Inflammatory macrophage treated with lipopolysaccharide for 1 hour (primary cell): ENCODE measurements around the gene ADAMTS13.
"Not testable (repeated sequence)": the region's sequence is repeated elsewhere in the genome, so short reads cannot be mapped to it uniquely, and the experiment has no call there.

Experiments
- DNase-seq, 2 donors: peaks; one replicate each; pipeline ENCODE4 v3.0.0-alpha.2; 2020 to 2022

Gene ADAMTS13

GRCh38 chr9:133421615-133422542, at the start of gene ADAMTS13:
Gene ADAMTS13, plus strand, starts transcription at chr9:133422367. Its CDS starts 77 bp downstream, at chr9:133422444.
- DNase-seq = peak in 1 of 2 donors; percentile 22

DNA sequence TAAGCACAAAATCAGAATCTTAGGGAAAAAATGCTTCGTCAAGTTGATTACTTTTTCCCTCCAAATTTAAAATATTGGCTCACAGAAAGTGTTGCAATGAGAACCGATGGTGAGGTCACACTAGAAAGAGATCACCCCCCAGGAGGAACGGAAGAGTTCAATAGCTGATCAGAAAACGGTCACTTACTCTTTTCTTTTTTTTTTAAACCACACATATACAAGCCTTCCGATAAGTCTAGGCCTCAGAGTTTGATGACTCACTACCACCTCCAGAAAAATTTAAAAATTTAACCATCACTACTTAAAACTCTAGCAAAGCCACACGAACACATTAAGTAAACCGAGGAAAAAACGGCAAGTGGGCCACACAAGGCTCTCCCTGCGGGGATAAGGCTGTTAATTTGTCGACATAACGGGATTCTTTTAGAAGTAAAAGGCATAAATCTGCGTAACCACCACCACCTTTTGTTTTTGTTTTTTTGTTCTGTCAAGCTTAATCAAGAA, 47.5 kb upstream of the ADAMTS13 start:
- DNase-seq = peak; percentile 33 to 54

GRCh38 chr9:133375116-133375723, 46.9 kb upstream of the ADAMTS13 start:
- peak; percentile 16 to 29 for DNase-seq

- peak; percentile 92 to 97 for DNase-seq
Measured at GRCh38 chr9:133375724-133376654, 46.2 kb upstream of the ADAMTS13 start, which contains the start of the genes STKLD1 and SURF4. Gene STKLD1, plus strand, starts transcription at chr9:133376366. Its CDS starts 108 bp downstream, at chr9:133376474. Gene SURF4, minus strand, starts transcription at chr9:133376060. Its CDS starts 91 bp downstream, at chr9:133375969.

DNA sequence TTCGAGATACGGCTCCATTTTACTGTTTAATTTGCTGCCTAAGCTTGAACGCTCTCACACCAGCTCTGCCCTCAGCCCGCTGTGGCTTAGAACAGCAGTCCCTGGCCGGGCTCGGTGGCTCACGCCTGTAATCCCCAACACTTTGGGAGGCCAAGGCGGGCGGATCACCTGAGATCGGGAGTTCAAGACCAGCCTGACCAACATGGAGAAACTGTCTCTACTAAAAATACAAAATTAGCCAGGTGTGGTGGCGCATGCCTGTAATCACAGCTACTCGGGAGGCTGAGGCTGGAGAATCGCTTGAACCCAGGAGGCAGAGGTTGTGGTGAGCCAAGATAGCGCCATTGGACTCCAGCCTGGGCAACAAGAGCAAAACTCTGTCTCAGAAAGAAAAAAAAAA, 44.9 kb upstream of the ADAMTS13 start:
- DNase-seq = not testable (repeated sequence)

DNA sequence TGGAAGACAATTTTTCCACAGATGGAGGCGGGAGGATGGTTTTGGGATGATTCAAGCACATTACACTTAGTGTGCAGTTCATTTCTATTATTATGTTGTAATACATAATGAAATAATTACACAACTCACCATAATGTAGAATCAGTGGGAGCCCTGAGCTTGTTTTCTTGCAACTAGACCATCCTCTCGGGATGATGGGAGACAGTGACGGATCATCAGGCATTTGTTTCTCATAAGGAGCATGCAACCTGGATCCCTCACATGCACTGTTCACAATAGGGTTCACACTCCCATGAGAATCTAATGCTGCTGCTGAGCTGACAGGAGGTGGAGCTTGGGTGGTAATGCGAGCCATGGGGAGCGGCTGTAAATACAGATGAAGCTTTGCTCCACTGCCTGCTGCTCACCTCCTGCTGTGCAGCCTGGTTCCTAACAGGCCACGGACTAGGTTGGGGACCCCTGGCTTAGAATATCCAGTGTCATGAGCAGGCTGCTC, 44.4 kb upstream of the ADAMTS13 start:
- DNase-seq = no peak

- no peak for DNase-seq
Measured at GRCh38 chr9:133378408-133378962, 43.7 kb upstream of the ADAMTS13 start.

DNA sequence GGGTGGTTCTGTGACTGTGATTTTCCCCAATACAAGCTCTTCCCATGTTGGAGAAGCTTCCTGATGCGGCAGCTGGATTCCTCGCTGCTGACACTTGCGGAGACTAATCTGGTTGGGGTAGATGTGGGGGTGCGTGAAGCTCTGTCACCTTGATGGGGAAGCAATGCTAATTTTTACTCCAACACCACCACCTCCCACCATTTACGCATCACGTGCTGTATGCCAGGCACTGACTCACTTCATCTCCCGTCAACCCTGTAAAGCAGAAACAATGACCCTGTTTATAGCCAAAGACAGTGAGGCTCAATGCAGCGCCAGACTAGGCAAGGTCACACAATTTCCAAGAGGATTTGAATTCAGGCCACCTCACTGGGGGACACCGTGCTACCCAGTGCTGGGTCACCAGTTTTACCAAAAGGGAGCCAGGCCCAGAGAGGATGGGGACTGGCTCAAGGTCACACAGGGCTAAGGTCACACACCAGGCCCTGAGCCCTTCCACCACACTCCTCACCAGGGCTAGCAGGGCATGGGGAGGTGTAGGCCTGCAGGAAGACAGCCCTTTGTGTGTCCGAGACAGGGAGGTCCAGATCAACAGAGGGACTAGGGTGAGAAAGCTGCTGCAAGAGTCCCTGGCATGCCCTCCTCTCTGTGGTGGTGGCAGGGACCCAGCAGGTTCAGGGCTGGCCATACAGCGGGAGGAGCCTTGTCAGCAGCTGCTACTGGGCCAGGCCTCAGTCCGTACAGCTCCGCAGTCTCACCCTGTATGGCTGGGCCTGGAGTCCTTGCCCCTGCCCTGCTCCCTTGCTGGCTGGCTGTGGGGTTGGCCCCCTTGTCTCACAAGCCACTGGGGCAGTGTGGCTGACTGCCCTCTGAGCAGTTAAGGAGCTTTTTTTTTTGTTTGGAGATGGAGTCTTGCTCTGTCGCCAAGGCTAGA, 42.7 kb upstream of the ADAMTS13 start:
- DNase-seq = no peak

DNA sequence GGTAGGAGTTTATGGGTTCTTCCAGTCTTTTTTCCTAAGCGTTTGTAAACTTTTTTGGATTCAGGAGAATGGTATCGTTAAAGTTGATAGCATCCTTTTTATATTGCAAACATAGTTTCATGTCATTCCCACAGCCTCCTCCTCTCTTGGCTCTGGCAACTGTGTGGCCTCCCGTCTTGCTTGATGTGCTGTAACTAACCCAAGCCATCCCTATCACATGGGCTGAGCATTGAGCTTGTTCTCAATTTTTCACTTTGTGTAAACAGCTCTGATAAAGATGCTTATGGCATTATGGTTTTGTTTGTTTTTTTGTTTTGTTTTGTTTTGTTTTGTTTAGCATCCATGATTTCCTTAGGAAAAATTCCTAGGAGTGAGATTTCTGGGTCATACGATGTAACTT, 41.4 kb upstream of the ADAMTS13 start:
- no peak for DNase-seq

DNA sequence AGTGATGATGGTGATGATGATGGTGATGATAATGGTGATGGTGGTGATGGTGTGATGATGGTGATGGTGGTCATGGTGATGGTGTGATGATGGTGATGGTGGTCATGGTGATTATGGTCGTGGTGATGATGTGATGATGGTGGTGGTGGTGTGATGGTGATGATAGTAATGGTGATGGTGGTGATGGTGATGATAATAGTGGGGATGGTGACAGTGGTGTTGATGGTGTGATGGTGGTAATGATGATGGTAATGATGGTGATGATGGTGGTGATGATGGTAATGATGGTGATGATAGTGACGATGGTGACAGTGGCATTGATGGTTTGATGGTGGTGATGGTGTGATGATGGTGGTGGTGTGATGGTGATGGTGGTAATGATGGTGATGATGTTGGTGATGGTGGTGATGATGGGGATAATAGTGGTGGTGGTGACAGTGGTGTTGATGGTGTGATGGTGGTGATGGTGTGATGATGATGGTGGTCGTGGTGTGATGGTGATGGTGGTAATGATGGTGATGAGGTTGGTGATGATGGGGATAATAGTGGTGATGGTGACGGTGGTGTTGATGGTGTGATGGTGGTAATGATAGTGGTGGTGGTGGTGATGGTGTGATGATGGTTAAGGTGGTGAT, 39.5 kb upstream of the ADAMTS13 start:
- DNase-seq = no peak

GRCh38 chr9:133383438-133383837, 38.7 kb upstream of the ADAMTS13 start:
- no peak for DNase-seq

DNA sequence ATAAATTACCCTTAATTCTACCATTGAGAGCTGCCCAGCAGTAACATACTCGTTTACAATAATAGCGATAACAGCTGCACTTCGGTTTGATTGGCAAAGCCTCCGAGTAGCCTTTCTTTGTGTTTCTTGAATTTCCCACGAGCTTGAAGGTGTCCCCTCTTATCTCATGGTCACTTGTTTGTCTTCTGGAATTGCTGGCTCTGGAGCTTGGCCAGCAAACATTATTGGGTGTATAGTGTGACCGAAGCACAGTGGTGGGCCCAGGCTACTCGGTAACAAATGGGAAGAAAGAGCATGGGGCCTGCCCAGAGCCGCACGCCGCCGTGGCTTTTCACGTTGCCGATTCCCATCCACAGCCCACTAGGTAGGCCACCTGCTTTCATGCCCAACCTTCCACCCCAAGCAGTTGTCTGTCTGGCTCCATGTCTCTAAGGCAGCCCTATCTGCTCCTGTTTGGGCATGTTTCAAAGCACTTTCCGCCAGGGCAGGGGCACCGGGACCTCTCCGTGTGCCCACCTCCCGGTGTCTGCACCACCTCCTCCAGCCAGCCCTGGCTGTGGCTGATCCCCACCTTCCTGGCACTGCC, 37.3 kb upstream of the ADAMTS13 start:
- DNase-seq = no peak

GRCh38 chr9:133385452-133385851, 36.7 kb upstream of the ADAMTS13 start:
- DNase-seq = no peak

DNA sequence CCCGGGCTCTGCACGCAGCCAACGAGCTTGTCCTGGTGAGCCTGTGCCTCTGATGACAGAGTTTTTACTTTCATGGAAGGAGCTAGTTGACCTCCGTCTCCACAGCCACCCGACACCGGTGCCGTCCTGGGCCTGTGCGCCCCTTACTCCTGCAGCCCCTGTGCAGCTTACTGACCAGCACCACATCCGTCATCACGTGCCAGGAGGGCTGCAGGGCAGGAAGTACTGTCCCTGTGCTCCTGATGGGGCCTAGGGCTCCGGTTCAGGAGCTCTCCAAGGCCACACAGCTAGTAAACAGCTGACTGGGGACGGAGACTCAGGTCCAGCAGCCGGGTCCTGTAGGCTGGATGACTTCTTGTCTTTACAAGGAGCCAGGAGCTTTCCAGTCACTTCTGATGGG, 35.8 kb upstream of the ADAMTS13 start:
- no peak for DNase-seq

DNA sequence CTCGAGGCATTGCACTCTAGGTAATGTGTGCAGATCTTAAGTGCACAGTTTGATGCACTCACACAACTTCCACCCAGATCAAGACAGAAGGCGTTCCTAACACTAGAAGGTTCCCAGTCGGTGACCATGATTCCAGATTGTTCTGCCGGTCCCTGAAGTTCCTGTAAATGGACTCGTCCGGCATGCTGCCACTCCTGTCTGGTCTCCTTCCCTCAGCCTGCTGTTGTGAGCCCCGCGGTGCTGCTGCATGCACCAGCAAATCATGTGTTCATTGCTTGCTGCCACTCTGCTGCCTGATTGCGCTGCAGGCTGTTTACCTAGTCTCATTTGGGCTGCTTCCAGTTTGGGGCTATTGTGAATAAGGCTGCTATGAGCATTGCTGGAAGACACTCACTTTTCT, 34.5 kb upstream of the ADAMTS13 start:
- no peak for DNase-seq

DNA sequence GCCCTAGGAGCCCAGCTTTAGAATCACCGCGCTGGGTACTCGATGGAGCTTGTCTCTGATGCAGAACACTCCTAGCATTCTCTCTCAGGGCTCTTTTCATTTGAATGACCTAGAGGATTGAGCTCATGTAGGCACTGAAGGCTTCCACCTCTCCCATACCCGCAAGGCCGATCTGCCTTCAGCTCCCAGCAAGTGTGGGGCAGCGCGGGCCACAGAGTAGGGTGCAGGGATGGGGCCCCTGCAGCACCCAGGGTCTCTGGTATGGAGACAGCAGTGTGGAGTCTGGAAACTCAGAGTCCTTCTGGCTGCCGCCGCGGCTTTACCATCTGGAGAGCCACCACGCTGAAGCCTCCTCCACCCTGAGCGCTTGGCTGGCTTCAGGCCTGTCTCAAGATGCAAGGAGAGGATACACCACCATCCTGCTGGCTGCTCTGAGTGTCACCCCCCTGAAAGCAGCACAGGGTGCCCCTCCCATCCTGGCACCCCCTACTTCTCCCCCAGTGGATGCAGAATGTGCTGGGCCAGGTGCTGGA, 33.1 kb upstream of the ADAMTS13 start:
- no peak for DNase-seq

GRCh38 chr9:133389562-133389961, 32.6 kb upstream of the ADAMTS13 start:
- DNase-seq = no peak

DNA sequence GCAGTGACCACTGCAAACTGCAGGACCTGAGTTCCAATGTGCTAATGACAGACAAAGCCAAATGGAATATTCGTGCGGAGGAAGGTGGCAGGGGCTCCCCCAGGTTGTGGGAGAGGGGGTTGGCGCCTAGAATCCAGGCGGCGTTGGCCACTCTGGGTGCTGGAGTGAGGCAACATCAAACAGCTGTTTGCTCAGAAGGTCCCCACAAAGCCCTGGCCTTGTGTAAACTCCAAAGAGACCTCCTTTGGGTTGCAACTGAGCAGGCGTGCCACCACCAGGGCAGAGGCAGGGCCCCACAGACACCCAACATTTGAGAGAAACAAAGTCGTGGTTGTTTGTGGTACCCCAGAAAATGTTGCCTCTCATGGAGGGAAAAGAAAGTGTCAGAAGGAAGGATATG, 31.5 kb upstream of the ADAMTS13 start:
- DNase-seq = no peak

DNA sequence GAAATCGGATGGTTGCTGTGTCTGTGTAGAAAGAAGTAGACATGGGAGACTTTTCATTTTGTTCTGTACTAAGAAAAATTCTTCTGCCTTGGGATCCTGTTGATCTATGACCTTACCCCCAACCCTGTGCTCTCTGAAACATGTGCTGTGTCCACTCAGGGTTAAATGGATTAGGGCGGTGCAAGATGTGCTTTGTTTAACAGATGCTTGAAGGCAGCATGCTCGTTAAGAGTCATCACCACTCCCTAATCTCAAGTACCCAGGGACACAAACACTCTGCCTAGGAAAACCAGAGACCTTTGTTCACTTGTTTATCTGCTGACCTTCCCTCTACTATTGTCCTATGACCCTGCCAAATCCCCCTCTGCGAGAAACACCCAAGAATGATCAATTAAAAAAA, 30.7 kb upstream of the ADAMTS13 start:
- not testable (repeated sequence) for DNase-seq

GRCh38 chr9:133392308-133392707, 29.9 kb upstream of the ADAMTS13 start:
- DNase-seq = not testable (repeated sequence)
